GM12872 (cell line): ENCODE data around the gene DTX3L.

Source experiments
- TF ChIP-seq, protein P1 (sequence below): IDR thresholded peaks from 3 replicates; pipeline ENCODE4 v1.5.1; 2011; ENCODE audit warnings: low read depth, mild to moderate bottlenecking, low read length, moderate library complexity; ENCODE audit not compliant: insufficient read depth

The DTX3L gene

DNA sequence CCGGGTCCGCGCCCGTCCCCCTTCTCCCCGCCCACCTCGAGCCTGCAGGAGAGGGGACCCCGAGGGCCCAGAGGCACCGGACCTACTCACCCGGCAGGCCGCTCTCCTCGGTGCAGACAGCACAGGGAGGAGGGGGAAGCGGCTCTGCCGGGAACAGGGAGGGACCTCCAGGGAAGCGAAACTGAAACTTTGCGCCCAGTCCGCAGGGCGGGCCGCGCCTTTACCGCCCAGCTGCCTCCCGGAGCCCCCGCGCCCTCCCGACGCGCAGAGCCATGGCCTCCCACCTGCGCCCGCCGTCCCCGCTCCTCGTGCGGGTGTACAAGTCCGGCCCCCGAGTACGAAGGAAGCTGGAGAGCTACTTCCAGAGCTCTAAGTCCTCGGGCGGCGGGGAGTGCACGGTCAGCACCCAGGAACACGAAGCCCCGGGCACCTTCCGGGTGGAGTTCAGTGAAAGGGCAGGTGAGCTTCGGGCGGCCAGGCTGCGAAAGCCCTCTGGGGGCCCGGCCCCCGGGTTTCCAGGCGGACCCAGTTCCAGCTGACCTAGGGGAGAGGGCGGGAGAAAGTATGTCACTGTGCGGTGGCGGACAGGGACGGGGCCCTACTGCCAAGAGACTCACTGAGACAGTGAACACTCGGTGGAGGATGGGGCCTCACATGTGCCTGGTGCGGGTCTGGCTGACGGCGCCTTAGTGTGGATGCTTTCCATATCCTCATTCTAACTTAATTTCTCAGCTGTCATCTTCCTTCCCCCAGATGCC is at the start of gene DTX3L, which contains the start of gene PARP9:
Gene DTX3L (plus strand): TSS at position 184 of the 758 bp plus-strand sequence. CDS start 89 bp downstream, at position 273.
Gene PARP9 (minus strand): TSS at position 146 of the 758 bp plus-strand sequence. CDS start 4,680 bp downstream, outside the sequence.
- TF ChIP-seq, protein P1, sequence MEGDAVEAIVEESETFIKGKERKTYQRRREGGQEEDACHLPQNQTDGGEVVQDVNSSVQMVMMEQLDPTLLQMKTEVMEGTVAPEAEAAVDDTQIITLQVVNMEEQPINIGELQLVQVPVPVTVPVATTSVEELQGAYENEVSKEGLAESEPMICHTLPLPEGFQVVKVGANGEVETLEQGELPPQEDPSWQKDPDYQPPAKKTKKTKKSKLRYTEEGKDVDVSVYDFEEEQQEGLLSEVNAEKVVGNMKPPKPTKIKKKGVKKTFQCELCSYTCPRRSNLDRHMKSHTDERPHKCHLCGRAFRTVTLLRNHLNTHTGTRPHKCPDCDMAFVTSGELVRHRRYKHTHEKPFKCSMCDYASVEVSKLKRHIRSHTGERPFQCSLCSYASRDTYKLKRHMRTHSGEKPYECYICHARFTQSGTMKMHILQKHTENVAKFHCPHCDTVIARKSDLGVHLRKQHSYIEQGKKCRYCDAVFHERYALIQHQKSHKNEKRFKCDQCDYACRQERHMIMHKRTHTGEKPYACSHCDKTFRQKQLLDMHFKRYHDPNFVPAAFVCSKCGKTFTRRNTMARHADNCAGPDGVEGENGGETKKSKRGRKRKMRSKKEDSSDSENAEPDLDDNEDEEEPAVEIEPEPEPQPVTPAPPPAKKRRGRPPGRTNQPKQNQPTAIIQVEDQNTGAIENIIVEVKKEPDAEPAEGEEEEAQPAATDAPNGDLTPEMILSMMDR, result no peak

DNA sequence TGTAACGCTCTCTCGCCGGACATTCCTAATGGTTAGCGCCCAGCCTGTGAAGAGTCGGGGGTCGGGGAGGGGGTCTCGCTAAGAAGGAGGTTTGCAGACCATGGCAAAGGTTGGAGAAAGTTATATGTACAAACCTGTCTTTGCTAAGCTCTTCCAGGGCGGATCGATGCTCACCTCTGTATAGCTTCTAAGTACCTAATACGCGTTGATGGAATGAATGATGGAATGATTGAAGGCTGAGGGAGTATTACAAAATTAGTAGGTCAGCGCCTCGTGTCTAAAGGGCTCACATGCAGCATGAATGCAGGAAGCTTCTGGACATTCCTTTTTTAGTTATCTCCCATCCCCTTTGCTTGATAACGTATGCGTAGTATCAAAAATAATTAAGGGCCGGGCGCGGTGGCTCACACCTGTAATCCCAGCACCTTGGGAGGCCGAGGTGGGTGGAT is 49.1 kb upstream of the DTX3L start:
- TF ChIP-seq, protein P1, result no peak

DNA sequence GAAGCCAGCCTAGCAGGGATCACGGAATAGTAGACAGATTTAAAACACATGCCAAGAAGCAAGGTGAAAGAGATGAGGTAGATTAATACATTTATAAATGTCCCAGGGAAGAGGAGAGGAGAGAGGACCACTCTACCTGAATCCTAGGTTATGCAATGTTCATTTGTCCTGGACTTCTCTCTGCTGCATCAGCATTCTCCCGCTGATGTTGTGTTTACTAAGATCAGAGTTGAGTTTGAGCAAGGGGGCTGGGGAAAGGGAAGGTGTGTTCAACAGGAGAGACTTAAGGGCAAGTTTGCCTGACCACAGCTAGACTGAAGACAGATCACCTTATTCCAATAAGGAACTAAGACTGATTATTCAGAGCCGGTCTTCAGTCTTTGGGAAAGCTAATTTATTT is 48.3 kb upstream of the DTX3L start:
- TF ChIP-seq, protein P1, result no peak

DNA sequence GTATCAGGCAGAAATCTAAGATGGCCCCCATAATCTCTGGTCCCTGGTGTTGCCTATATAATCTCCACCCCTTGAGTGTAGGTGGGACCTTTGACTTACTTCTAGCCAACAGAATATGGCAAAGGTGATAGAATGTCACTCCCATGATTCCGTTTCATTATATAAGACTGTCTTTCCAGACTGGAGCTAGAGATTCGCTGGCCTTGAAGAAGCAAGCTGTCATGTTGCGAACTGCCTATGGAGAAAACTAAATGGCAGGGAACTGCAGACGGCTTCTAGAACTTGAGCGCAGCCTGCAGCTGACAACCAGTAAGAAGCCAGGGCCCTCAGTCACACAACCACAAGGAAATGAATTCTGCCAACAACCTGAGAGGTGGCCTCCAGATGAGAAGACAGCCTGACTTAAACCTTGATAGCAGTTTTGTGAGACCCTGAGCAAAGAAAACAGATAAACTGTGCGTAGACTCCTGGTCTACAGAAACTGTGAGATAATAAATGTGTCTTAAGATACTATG is 47.2 kb upstream of the DTX3L start:
- TF ChIP-seq, protein P1, result no peak

DNA sequence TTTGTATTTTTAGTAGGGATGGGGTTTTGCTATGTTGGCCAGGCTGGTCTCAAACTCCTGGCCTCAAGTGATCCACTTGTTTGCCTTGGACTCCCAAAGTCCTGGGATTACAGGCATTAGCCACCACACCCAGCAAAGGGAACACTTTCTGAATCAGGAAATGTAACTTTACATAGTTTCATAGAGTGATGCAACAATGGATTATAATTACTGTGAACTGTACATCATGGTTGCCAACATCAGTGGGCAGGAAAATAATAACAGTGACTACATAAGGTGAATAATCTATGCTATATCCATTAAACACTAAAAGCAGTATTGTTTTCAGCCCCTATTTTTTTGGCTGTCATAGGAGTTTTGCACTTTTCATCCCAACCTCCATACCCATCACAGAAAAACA is 44.4 kb upstream of the DTX3L start:
- TF ChIP-seq, protein P1, result no peak

DNA sequence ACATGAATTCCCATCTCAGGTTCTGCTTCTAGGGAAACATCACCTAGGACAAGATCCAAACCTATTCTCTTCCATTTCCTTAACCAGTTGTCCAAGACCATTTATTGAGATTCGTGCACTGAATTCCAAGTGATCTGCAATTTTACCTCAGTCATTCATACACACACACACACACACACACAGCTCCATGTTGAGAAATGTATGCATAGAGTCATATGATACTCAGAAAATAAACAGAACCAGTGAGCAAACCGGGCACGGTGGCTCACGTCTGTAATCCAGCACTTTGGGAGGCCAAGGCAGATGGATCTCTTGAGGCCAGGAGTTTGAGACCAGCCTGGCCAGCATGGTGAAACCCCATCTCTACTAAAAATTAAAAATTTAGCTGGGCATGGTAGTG is 43.3 kb upstream of the DTX3L start:
- TF ChIP-seq, protein P1, result no peak

DNA sequence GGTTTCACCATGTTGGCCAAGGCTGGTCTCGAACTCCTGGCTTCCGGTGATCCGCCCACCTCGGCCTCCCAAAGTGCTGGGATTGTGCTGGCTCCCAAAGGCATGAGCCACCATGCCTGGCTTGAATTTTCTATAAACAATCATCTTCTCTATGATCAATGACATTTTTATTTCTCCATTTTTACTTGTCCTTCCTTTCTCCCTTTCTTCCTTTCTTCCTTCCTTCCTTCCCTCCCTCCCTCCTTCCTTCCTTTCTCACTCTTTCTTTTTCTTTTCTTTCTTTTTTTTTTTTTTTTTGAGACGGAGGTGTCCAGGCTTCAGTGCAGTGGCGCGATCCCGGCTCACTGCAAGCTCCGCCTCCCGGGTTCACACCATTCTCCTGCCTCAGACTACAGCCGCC is 40.8 kb upstream of the DTX3L start:
- TF ChIP-seq, protein P1, result no peak
